Muscle layer of duodenum (tissue), 2 donors: ENCODE results near the gene PCDHB1.
A peak's percentile ranks its signal among the peaks of the same experiment; 100 is the strongest.

Source experiments
- H3K27ac ChIP-seq: one replicate; pipeline ENCODE4 v1.7.0; 2013; ENCODE audit warnings: mild to moderate bottlenecking, low read length
- H3K27me3 ChIP-seq: one replicate; pipeline ENCODE4 v1.7.0; 2013; ENCODE audit warnings: low read depth, mild to moderate bottlenecking, control low read depth, low read length
- H3K36me3 ChIP-seq, 2 donors: one replicate each; pipeline ENCODE4 v1.7.0; 2013; ENCODE audit warnings: low read length in 2 of 2, control low read depth in 1 of 2, mild to moderate bottlenecking in 1 of 2; ENCODE audit not compliant: insufficient read depth in 2 of 2, control insufficient read depth in 1 of 2
- H3K4me1 ChIP-seq, 2 donors: one replicate each; pipeline ENCODE4 v1.7.0; 2013; ENCODE audit warnings: low read length in 2 of 2, mild to moderate bottlenecking in 2 of 2, control low read depth in 1 of 2, moderate library complexity in 1 of 2; ENCODE audit not compliant: insufficient read depth in 2 of 2, control insufficient read depth in 1 of 2
- H3K4me3 ChIP-seq, 2 donors: one replicate each; pipeline ENCODE4 v1.7.0; 2013; ENCODE audit warnings: low read length in 2 of 2, low read depth in 1 of 2, mild to moderate bottlenecking in 1 of 2
- H3K9me3 ChIP-seq, 2 donors: one replicate each; pipeline ENCODE4 v1.7.0; 2013; ENCODE audit warnings: low read length in 2 of 2, control low read depth in 1 of 2, mild to moderate bottlenecking in 1 of 2; ENCODE audit not compliant: control insufficient read depth in 1 of 2
- donor health status: healthy.

PCDHB1 gene

DNA sequence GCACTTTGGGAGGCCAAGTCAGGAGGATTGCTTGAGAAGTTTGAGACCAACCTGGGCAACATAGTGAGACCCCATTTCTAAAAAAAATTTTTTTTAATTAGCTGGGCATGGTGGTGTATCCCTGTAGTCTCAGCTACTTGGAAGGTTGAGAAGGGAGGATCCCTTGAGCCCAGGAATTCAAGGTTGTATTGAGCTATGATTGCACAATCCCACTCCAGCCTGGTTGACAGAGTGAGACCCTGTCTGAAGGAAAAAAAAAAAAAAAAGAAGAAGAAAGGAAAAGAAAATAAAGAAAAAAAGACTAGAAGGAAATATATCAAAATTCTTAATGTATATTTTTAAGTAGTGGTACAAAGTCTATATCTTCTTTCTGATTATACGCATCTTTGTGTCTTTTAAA lies 28.8 kb upstream of the PCDHB1 start:
- Histone ChIP-seq H3K27ac (no peak overlapping the region), H3K4me3 (no peak overlapping the region), H3K36me3 (no peaks in the 10 kb centered on the region), H3K9me3 (peaks cover 0 to 5% of the 10 kb centered on the region in 2 donors), H3K4me1 (no peaks in the 10 kb centered on the region), H3K27me3 (no peaks in the 10 kb centered on the region)

DNA sequence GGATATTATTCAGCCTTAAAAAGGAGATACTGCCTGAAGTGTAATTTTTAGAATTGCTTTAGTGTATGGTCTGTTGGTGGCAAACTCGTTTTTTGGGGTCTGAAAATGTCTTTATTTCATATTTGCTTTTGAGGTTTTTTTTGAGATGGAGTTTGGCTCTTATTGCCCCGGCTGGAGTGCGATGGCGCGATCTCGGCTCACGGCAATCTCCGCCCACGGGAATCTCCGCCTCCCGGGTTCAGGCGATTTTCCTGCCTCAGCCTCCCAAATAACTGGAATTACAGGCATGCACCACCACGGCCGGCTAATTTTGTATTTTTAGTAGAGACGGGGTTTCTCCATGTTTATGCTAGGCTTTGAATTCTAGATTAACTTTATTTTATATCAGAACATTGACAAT lies 20.2 kb upstream of the PCDHB1 start:
- H3K27me3 ChIP-seq: no peaks in the 10 kb centered on the region
- H3K9me3 ChIP-seq: no peaks in the 10 kb centered on the region
- H3K4me3 ChIP-seq: no peak overlapping the region
- H3K27ac ChIP-seq: no peak overlapping the region
- H3K36me3 ChIP-seq: no peaks in the 10 kb centered on the region
- H3K4me1 ChIP-seq: no peaks in the 10 kb centered on the region

GRCh38 chr5:141032626-141033025 lies 18.5 kb upstream of the PCDHB1 start:
- H3K36me3 ChIP-seq: no peaks in the 10 kb centered on the region
- no peaks in the 10 kb centered on the region for H3K9me3 ChIP-seq
- H3K4me3 ChIP-seq: no peak overlapping the region
- no peaks in the 10 kb centered on the region for H3K4me1 ChIP-seq
- H3K27me3 ChIP-seq: no peaks in the 10 kb centered on the region
- H3K27ac ChIP-seq: no peak overlapping the region

DNA sequence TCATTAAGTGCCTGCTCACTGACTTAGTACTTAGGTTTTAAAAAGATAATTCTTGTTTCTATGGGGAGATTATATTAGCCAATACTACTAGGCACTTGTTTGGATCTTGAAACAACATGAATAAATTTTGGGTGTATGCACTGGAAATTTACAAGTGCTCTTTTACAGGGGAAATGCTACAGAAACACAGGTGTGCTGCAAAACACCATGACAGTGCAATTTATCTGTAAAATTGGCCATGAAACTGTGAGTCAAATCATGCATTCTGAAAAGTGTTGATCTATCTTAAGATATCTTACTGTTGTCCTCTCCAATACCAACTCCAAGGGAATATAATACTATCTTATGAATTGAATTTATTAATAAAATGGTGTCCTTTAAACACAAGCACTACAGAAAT lies 12.1 kb upstream of the PCDHB1 start:
- Histone ChIP-seq H3K9me3 (no peaks in the 10 kb centered on the region), H3K4me1 (peaks cover 0 to 16% of the 10 kb centered on the region in 2 donors), H3K36me3 (no peaks in the 10 kb centered on the region), H3K27ac (no peak overlapping the region), H3K4me3 (no peak overlapping the region), H3K27me3 (no peaks in the 10 kb centered on the region)

DNA sequence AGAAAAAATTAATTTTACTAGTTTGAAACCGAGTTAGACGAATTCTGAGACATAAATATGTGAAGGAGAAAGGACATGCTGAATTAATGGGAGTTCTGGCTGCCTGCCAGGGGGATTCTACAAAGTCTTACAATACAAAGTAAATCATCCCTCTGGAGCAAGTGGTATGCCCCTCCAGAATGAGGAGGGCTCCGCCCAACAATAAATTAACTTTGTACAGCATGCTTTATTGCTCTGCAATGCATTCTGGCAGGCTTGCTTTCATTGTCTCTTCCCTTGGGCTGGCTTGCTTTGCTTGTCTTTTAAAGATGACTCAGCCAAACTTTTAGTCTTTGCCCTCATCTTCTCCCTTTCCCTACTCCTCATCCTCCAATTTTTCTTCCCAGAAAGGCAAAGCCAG lies 11.7 kb upstream of the PCDHB1 start:
- peaks cover 0 to 16% of the 10 kb centered on the region in 2 donors for H3K4me1 ChIP-seq
- no peak overlapping the region for H3K27ac ChIP-seq
- no peaks in the 10 kb centered on the region for H3K9me3 ChIP-seq
- H3K27me3 ChIP-seq: no peaks in the 10 kb centered on the region
- no peaks in the 10 kb centered on the region for H3K36me3 ChIP-seq
- peak overlapping the region in 1 of 2 donors; percentile 68 for H3K4me3 ChIP-seq

DNA sequence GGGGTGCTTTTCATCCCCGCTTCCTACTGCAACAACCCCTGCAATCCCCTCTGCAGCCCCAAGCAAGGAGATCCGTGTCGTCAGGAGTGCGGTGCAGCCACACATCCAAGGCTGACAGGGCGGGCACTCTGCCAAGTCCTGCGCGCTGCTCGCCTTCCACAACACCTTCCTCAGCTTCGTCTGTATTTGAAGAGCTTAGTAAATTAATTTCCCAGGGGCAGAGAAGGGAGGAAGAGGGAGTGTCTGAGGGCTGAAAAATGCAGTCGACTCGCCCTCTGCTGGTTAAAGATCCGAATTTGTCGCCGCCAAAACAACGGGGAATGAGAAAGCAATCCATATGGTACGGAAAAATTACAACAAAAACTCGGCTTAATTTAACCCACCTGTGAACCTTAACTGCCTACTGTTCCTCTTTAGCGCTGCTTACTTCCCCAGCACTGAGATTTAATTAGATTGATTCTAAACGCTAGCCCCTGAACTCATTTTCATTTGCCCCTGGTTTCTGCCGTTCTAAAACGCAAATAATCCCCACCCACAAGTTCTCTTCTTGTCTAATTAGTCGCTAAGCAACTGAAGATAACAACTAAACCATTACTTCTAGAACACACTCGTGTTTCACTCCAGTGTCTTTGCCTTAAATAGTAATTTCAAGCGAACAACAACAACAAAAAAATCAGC lies 10.9 kb upstream of the PCDHB1 start:
- peak overlapping the region; percentile 50 for H3K27ac ChIP-seq
- H3K36me3 ChIP-seq: no peaks in the 10 kb centered on the region
- no peaks in the 10 kb centered on the region for H3K27me3 ChIP-seq
- peaks cover 0 to 16% of the 10 kb centered on the region in 2 donors for H3K4me1 ChIP-seq
- H3K9me3 ChIP-seq: no peaks in the 10 kb centered on the region
- H3K4me3 ChIP-seq: peak overlapping the region; percentile 56 to 68

- Histone ChIP-seq H3K36me3 (no peaks in the 10 kb centered on the region), H3K27ac (peak overlapping the region; percentile 50), H3K4me1 (peaks cover 0 to 16% of the 10 kb centered on the region in 2 donors), H3K4me3 (peak overlapping the region; percentile 56 to 68), H3K9me3 (no peaks in the 10 kb centered on the region), H3K27me3 (no peaks in the 10 kb centered on the region)
Observed at GRCh38 chr5:141040771-141041426, 10.3 kb upstream of the PCDHB1 start.

- no peaks in the 10 kb centered on the region for H3K27me3 ChIP-seq
- H3K4me3 ChIP-seq: no peak overlapping the region
- peaks cover 0 to 16% of the 10 kb centered on the region in 2 donors for H3K4me1 ChIP-seq
- H3K36me3 ChIP-seq: no peaks in the 10 kb centered on the region
- no peaks in the 10 kb centered on the region for H3K9me3 ChIP-seq
- no peak overlapping the region for H3K27ac ChIP-seq
Observed at GRCh38 chr5:141041427-141041785, 9.8 kb upstream of the PCDHB1 start.

- Histone ChIP-seq H3K4me3 (no peak overlapping the region), H3K27me3 (no peaks in the 10 kb centered on the region), H3K36me3 (no peaks in the 10 kb centered on the region), H3K4me1 (peaks cover 0 to 16% of the 10 kb centered on the region in 2 donors), H3K9me3 (no peaks in the 10 kb centered on the region), H3K27ac (no peak overlapping the region)
Observed at GRCh38 chr5:141042555-141042954, 8.6 kb upstream of the PCDHB1 start.

- Histone ChIP-seq H3K27ac (no peak overlapping the region), H3K4me3 (peak overlapping the region; percentile 67 to 95), H3K27me3 (no peaks in the 10 kb centered on the region)
Observed at GRCh38 chr5:141051521-141051866, 320 bp downstream of the PCDHB1 start.

DNA sequence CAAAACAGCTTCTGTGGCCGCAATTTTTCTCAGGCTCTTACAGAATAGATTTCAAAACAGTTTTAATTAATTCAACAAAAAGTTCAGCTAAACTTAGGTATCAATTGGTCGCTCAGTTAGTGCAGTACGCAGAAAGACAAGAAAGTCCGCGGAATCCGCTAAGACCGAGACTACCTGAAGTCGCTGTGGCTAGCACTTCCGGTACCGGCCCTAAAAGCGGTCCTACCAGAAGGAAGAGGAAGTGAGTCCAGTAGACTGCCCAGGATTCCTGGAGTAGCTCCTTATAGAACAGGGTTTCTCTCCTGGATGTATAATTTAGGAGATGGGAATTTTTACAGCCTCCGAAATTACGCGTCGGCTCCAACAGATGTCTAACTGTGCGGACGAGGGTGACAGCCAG lies 26.7 kb downstream of the PCDHB1 start:
- no peaks in the 10 kb centered on the region for H3K27me3 ChIP-seq
- H3K4me1 ChIP-seq: no peaks in the 10 kb centered on the region
- no peaks in the 10 kb centered on the region for H3K36me3 ChIP-seq
- peak overlapping the region in 1 of 2 donors; percentile 36 for H3K4me3 ChIP-seq
- peaks cover 4 to 10% of the 10 kb centered on the region in 2 donors for H3K9me3 ChIP-seq
- H3K27ac ChIP-seq: no peak overlapping the region

More at GRCh38 chr5:141051521-141051866, 320 bp downstream of the PCDHB1 start:
- Histone ChIP-seq H3K9me3 (no peaks in the 10 kb centered on the region), H3K4me1 (peaks cover 0 to 6% of the 10 kb centered on the region in 2 donors), H3K36me3 (no peaks in the 10 kb centered on the region)

DNA sequence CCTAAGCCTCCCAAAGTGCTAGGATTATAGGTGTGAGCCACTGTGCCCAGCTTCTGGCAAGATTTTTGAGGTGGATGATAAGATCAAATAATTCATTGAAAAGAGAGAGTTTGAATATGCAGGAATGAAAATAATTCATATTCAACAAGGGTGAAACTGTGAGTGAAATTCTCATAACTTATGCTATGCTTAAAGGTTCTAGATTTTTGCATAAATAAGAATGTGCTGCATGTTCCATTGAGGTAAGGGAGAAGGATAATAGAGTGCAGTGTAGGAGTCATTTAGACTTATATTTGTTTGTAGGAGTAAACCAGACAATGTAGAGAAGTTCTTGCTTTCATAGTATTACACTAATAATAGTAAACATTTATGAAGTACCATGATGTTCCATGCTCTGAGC lies 31.1 kb downstream of the PCDHB1 start:
- H3K27ac ChIP-seq: no peak overlapping the region
- no peaks in the 10 kb centered on the region for H3K27me3 ChIP-seq
- peaks cover 4 to 8% of the 10 kb centered on the region in 2 donors for H3K9me3 ChIP-seq

More for the DNA sequence above, 31.1 kb downstream of the PCDHB1 start:
- Histone ChIP-seq H3K4me1 (no peaks in the 10 kb centered on the region), H3K4me3 (no peak overlapping the region), H3K36me3 (no peaks in the 10 kb centered on the region)
